ENCODE measurements around the gene RFNG. TPM values are rescaled to one million over a fixed set of nuclear protein-coding genes. Genes with fewer than 3 reads are reported as not detected.

RFNG gene
- total RNA-seq, 2 donors from 2014 or later: 30.6 to 32.1 TPM

DNA sequence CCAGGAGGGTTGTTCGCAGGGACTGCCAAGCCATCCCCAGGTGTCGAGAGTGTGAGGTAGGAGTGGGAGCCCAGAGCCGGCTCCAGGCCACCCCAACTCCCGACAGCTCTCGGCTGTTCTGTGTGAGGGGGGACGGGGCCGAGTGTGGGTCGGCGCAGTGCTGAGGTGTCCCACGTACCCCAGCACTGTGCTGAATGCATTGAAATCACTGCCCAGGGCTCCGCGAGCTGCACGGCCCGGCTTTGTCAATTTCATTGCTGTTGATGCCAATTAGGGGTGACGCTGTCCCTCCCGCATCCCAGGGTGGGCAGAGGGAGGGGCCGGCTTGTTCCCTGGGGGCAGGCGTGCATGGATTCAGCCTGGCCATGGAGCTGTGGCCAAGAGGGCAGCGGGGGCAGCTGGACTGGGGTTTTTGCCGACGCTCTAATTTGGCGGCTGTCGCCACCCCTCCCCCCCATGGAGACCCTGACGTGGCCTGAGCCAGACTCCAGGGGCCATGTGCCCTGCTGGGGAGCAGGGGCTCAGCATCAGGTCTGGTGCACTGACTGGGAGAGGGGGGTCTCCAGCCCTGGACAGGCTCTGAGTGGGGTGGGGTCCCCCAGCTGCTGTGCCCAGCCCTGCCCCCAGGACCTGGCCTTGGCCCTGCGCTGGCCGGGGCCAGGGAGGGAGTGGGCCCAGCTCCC is 43.2 kb downstream of the RFNG start:
- Histone ChIP-seq H3K4me1 (no peaks in the 10 kb centered on the region), H3K27me3 (no peaks in the 10 kb centered on the region), H3K9ac (ENCODE audit: low read depth in 2 of 2, low read length in 2 of 2) (no peak overlapping the region), H3K36me3 (no peaks in the 10 kb centered on the region), H3K4me3 (no peak overlapping the region), H3K9me3 (no peaks in the 10 kb centered on the region), H3K27ac (no peak overlapping the region)
- no peak for DNase-seq
- TF ChIP-seq, protein P1, sequence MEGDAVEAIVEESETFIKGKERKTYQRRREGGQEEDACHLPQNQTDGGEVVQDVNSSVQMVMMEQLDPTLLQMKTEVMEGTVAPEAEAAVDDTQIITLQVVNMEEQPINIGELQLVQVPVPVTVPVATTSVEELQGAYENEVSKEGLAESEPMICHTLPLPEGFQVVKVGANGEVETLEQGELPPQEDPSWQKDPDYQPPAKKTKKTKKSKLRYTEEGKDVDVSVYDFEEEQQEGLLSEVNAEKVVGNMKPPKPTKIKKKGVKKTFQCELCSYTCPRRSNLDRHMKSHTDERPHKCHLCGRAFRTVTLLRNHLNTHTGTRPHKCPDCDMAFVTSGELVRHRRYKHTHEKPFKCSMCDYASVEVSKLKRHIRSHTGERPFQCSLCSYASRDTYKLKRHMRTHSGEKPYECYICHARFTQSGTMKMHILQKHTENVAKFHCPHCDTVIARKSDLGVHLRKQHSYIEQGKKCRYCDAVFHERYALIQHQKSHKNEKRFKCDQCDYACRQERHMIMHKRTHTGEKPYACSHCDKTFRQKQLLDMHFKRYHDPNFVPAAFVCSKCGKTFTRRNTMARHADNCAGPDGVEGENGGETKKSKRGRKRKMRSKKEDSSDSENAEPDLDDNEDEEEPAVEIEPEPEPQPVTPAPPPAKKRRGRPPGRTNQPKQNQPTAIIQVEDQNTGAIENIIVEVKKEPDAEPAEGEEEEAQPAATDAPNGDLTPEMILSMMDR (IDR thresholded peaks at IDR 0.05): no peak
- intact Hi-C loops (cut with DNase I): no loop called here

DNA sequence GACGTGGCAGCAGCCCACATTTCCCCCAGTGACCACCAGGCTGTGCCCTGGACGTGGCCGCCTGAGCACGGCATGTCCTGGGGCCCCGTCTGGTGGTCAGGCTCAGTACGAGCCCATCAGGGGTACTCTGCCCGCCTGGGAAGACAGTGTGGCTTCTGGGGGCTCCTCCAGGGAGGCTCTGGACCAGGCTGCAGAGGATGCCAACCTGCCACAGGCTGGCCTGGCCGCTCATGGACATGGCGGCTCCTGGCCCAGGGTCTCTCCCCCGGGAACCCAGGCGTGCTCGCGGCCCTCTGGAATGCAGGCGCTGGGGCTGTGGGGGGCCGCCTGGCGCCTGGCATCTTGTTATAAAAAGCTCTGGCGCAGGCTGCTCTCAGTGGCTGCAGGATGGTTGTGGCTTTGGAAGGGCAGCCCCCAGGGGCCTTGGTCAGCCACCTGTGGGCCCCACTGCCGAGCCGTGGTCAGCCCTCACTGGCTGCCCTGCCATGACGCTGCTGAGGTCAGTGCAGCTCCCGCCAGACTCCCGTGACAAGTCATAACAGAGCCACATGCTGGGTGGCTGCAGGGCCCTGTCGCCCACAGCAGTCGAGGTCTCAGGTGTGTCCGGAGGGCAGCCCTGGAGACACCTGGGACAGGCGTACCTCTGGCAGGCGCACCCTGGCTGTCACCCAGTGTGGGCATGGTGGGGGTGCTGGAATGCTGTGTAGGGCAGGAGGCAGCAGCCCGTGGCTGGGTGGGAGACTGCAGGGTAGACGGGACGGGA is 43.9 kb downstream of the RFNG start:
- Histone ChIP-seq H3K36me3 (no peaks in the 10 kb centered on the region), H3K4me3 (no peak overlapping the region), H3K27ac (no peak overlapping the region), H3K9ac (ENCODE audit: low read depth in 2 of 2, low read length in 2 of 2) (no peak overlapping the region), H3K9me3 (no peaks in the 10 kb centered on the region), H3K27me3 (no peaks in the 10 kb centered on the region), H3K4me1 (no peaks in the 10 kb centered on the region)
- no peak for DNase-seq
- intact Hi-C loops (cut with DNase I): no loop called here
- TF ChIP-seq, protein P1 (IDR thresholded peaks at IDR 0.05): no peak

DNA sequence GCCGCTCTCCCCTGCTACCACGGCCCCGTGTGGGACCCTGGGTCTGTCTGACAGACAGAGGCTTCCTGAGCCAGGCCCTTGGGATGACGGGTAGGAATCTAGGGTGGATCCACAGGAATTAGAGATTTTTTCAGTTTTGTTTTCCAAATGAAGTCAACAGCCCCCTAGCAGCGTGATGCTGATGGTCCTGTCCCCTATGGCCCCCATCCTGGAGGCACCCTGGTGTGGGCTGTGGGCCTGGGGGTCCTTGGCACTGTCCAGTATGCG is 44.5 kb downstream of the RFNG start:
- TF ChIP-seq, protein P1 (IDR thresholded peaks at IDR 0.05): no peak
- no peak overlapping the region for H3K9ac ChIP-seq (ENCODE audit: low read depth in 2 of 2, low read length in 2 of 2)
- no peaks in the 10 kb centered on the region for H3K9me3 ChIP-seq
- H3K4me1 ChIP-seq: no peaks in the 10 kb centered on the region
- H3K27ac ChIP-seq: no peak overlapping the region
- H3K27me3 ChIP-seq: no peaks in the 10 kb centered on the region
- H3K36me3 ChIP-seq: no peaks in the 10 kb centered on the region
- intact Hi-C loops (cut with DNase I): no loop called here
- H3K4me3 ChIP-seq: no peak overlapping the region
- DNase-seq: no peak

DNA sequence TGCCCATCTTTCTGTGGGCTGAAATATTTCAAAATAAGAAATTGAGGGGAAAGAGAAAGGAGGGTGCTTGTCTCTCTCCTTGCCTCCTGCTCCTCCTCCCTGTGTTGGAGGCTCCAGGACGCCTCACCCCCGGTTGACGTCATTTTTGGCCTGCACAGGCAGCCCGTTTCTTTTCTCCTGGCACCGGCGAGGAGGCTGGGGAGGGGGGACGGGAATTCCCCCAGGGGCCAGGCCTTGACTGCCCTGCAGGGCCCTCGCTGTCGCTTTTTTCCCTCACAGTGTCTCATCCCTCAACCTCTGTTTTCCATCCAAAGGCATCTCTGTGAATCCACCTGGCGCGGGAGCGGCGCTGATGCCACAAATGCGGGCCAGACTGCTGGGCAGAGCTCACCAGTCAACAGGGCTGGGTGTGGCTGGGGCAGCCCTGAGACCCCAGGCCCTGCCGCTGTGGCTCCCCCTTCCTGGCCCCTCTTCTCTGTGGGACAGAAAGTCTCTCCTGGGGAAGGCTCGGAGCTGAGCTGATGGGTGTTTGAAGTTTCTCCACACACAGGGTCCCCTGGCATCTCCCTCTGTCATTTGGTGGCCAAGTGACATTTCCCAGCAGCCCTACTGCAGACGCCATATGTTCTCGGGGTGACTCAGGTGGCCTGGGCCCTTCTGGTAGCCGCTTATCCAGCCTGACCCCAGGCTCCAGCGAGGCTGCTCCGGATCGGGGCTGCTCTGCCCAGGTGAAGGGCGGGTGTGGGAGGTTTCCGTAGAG is 45.0 kb downstream of the RFNG start:
- Histone ChIP-seq H3K4me1 (no peaks in the 10 kb centered on the region), H3K4me3 (no peak overlapping the region), H3K27ac (no peak overlapping the region), H3K36me3 (no peaks in the 10 kb centered on the region), H3K9me3 (no peaks in the 10 kb centered on the region), H3K27me3 (no peaks in the 10 kb centered on the region), H3K9ac (ENCODE audit: low read depth in 2 of 2, low read length in 2 of 2) (no peak overlapping the region)
- intact Hi-C loops (cut with DNase I): no loop called here
- TF ChIP-seq, protein P1 (IDR thresholded peaks at IDR 0.05): no peak
- no peak for DNase-seq

DNA sequence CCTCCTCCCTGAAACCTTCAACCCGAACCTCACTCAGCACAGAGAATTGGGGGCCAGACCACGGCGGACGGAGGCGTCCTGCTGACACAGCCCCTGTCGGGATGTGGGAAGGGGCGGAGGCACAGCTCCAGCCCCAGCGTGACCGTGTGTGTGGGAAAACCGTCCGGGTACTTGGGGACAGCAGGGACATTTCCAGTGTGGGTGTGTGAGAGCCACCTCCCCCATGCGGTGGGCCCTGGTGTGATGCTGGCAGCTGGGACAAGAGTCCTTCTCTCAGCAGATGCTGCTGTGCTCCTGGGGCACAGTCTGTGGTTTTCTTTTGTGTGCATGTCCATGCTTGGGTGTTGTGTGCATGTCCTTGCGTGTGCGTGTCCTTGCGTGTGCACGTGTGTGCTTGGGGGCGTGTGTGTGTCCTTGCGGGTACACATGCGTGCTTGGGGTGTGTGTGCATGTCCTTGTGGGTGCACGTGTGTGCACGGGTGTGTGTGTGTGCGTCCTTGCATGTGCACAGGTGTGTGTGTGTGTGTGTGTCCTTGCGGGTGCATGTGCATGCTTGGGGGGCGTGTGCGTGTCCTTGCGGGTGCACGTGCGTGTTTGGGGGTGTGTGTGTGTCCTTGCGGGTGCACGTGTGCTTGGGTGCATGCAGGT is 45.8 kb downstream of the RFNG start:
- Histone ChIP-seq H3K36me3 (no peaks in the 10 kb centered on the region), H3K27ac (no peak overlapping the region), H3K4me3 (no peak overlapping the region), H3K27me3 (no peaks in the 10 kb centered on the region), H3K9ac (ENCODE audit: low read depth in 2 of 2, low read length in 2 of 2) (no peak overlapping the region), H3K4me1 (no peaks in the 10 kb centered on the region), H3K9me3 (no peaks in the 10 kb centered on the region)
- no peak for DNase-seq
- TF ChIP-seq, protein P1 (IDR thresholded peaks at IDR 0.05): no peak
- intact Hi-C loops (cut with DNase I): no loop called here

Data from colonic mucosa (tissue), 4 donors.